ENCODE measurements around the gene BTNL9. TPM values are rescaled to one million over a fixed set of nuclear protein-coding genes. Genes with fewer than 3 reads are reported as not detected.

Gene BTNL9
- total and polyA plus RNA-seq, 9 of the 15 experiments (the other 6 are each of a cell fraction or from before 2014, with no cell fraction given): 3.7 to 86.7 (median 29.4) TPM

- TF ChIP-seq, protein P1, sequence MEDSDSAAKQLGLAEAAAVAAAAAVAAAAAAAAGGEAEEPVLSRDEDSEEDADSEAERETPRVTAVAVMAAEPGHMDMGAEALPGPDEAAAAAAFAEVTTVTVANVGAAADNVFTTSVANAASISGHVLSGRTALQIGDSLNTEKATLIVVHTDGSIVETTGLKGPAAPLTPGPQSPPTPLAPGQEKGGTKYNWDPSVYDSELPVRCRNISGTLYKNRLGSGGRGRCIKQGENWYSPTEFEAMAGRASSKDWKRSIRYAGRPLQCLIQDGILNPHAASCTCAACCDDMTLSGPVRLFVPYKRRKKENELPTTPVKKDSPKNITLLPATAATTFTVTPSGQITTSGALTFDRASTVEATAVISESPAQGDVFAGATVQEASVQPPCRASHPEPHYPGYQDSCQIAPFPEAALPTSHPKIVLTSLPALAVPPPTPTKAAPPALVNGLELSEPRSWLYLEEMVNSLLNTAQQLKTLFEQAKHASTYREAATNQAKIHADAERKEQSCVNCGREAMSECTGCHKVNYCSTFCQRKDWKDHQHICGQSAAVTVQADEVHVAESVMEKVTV (CRISPR knock-in tag; IDR thresholded peaks at IDR 0.05): no peak
- TF ChIP-seq ATF7 (IDR thresholded peaks at IDR 0.05) (peak; percentile 58), SMARCA4 (IDR thresholded peaks at IDR 0.05) (no peak), MYC (IDR thresholded peaks at IDR 0.05; ENCODE audit: low read depth, low read length) (no peak), MYC (CRISPR knock-in tag; IDR thresholded peaks at IDR 0.05; ENCODE audit: borderline replicate concordance, low read depth) (no peak), ZNF253 (CRISPR knock-in tag; conservative IDR thresholded peaks at IDR 0.05) (no peak), MAFK (IDR thresholded peaks at IDR 0.05; ENCODE audit: low read length) (peak; percentile 38; the same call in 1 of the 2 replicates), L3MBTL2 (IDR thresholded peaks at IDR 0.05) (peak; percentile 64), NCOA4 (IDR thresholded peaks at IDR 0.05; ENCODE audit: partially characterized antibody) (no peak), EZH2 (IDR thresholded peaks at IDR 0.05; ENCODE audit: borderline replicate concordance, low read depth, low read length) (no peak), FOS (IDR thresholded peaks at IDR 0.05; ENCODE audit: extremely low read depth, insufficient read length) (no peak), ZMIZ1 (IDR thresholded peaks at IDR 0.05; ENCODE audit: low read depth in 2 of 2, low read length in 2 of 2) (no peak), JUN (IDR thresholded peaks at IDR 0.05; ENCODE audit: borderline replicate concordance, low read depth, low read length) (no peak), JUN (CRISPR knock-in tag; IDR thresholded peaks at IDR 0.05; ENCODE audit: borderline replicate concordance) (no peak), NFE2 (IDR thresholded peaks at IDR 0.05; ENCODE audit: low read depth) (peak; percentile 67), DPF2 (IDR thresholded peaks at IDR 0.05) (0 out of 2 replicates have a peak, but pooled peaks have one; percentile 32), ARID1B (IDR thresholded peaks at IDR 0.05) (no peak), NR1H2 (CRISPR knock-in tag; IDR thresholded peaks at IDR 0.05) (no peak), SMC3 (conservative IDR thresholded peaks at IDR 0.05; ENCODE audit: insufficient read depth, low read depth, low read length) (no peak), HDGF (IDR thresholded peaks at IDR 0.05) (no peak), SUPT5H (IDR thresholded peaks at IDR 0.05) (no peak), PPARD (CRISPR knock-in tag; IDR thresholded peaks at IDR 0.05) (no peak), ARHGAP35 (IDR thresholded peaks at IDR 0.05; ENCODE audit: partially characterized antibody) (no peak), SRSF9 (IDR thresholded peaks at IDR 0.05; ENCODE audit: borderline replicate concordance, low read depth, low read length) (no peak), BHLHE40 (IDR thresholded peaks at IDR 0.05; ENCODE audit: low read length) (no peak), RAD51 (IDR thresholded peaks at IDR 0.05; ENCODE audit: borderline replicate concordance, low read depth) (no peak)
- TF ChIP-seq, protein P2, sequence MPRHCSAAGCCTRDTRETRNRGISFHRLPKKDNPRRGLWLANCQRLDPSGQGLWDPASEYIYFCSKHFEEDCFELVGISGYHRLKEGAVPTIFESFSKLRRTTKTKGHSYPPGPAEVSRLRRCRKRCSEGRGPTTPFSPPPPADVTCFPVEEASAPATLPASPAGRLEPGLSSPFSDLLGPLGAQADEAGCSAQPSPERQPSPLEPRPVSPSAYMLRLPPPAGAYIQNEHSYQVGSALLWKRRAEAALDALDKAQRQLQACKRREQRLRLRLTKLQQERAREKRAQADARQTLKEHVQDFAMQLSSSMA (CRISPR knock-in tag; IDR thresholded peaks at IDR 0.05): no peak
Measured at GRCh38 chr5:181087309-181087708, 47.2 kb downstream of the BTNL9 start (continued).
